Suprapubic skin (tissue), 4 donors: ENCODE data around the gene SOX5. TPM values are rescaled to one million over a fixed set of nuclear protein-coding genes. Genes with fewer than 3 reads are reported as not detected.

Source experiments
- DNase-seq, 2 donors: peaks; one replicate each; pipeline ENCODE4 v3.0.0-alpha.2; 2019; ENCODE audit warnings: low spot score in 2 of 2
- H3K27ac ChIP-seq: fragments of 200-600 bp; sonication (generic); one replicate; pipeline ENCODE4 v1.5.1; 2019
- H3K27me3 ChIP-seq: fragments of 200-600 bp; sonication (generic); one replicate; pipeline ENCODE4 v1.5.1; 2019
- H3K36me3 ChIP-seq: fragments of 200-600 bp; sonication (generic); one replicate; pipeline ENCODE4 v1.5.1; 2019
- H3K4me1 ChIP-seq: fragments of 200-600 bp; sonication (generic); one replicate; pipeline ENCODE4 v1.5.1; 2019
- H3K4me3 ChIP-seq: fragments of 200-600 bp; sonication (generic); one replicate; pipeline ENCODE4 v1.5.1; 2019; ENCODE audit warnings: mild to moderate bottlenecking
- H3K9me3 ChIP-seq: fragments of 200-600 bp; sonication (generic); one replicate; pipeline ENCODE4 v1.5.1; 2019
- EP300 ChIP-seq: sonication (generic); formaldehyde crosslinking; IDR thresholded peaks from one replicate; pipeline ENCODE4 v1.6.1; 2017; ENCODE audit warnings: antibody characterized with exemption
- POLR2A ChIP-seq, 2 donors: fragments of 450-650 bp; IDR thresholded peaks; one replicate each; pipeline ENCODE4 v1.6.1; 2017; ENCODE audit warnings: antibody characterized with exemption in 2 of 2, mild to moderate bottlenecking in 2 of 2, moderate library complexity in 2 of 2
- POLR2AphosphoS5 ChIP-seq, 3 donors: sonication (generic); formaldehyde crosslinking; IDR thresholded peaks; one replicate each; pipeline ENCODE4 v1.6.1; 2017; ENCODE audit warnings: antibody characterized with exemption in 3 of 3
- WGBS: methylation state at CpG from one replicate; pipeline ENCODE4 v1.1.5; 2018; 5-methylcytosine and 5-hydroxymethylcytosine counted together
- total RNA-seq, 4 donors: library from RNA; depleted of rRNA; stranded (reverse); fragments of >200 nt; gene quantifications; one replicate each; pipeline ENCODE4 v1.1.0, GENCODE V29; 2016
- TF ChIP-seq, protein P1 (sequence below), 2 donors: fragments of 200-600 bp in 1 of 2; fragments of 450-650 bp in 1 of 2; sonication (generic) in 1 of 2; IDR thresholded peaks; one replicate each; pipeline ENCODE4 v1.5.1; 2016 to 2019; ENCODE audit warnings: antibody characterized with exemption in 2 of 2, mild to moderate bottlenecking in 1 of 2, moderate library complexity in 1 of 2

The SOX5 gene
- total RNA-seq, 4 donors from 2014 or later = 19.0 to 110 (median 23.2) TPM

GRCh38 chr12:23556661-23557060 lies 392.8 kb downstream of the SOX5 start:
- 90% methylated on average over 5 of the region's 5 CpGs for WGBS
- no peak for DNase-seq
- no peaks in the 10 kb centered on the region for H3K27me3 ChIP-seq
- H3K27ac ChIP-seq = no peak overlapping the region
- no peaks in the 10 kb centered on the region for H3K4me1 ChIP-seq
- no peak for TF ChIP-seq EP300
- TF ChIP-seq, protein P1, sequence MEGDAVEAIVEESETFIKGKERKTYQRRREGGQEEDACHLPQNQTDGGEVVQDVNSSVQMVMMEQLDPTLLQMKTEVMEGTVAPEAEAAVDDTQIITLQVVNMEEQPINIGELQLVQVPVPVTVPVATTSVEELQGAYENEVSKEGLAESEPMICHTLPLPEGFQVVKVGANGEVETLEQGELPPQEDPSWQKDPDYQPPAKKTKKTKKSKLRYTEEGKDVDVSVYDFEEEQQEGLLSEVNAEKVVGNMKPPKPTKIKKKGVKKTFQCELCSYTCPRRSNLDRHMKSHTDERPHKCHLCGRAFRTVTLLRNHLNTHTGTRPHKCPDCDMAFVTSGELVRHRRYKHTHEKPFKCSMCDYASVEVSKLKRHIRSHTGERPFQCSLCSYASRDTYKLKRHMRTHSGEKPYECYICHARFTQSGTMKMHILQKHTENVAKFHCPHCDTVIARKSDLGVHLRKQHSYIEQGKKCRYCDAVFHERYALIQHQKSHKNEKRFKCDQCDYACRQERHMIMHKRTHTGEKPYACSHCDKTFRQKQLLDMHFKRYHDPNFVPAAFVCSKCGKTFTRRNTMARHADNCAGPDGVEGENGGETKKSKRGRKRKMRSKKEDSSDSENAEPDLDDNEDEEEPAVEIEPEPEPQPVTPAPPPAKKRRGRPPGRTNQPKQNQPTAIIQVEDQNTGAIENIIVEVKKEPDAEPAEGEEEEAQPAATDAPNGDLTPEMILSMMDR (IDR thresholded peaks at IDR 0.05) = no peak
- no peak for TF ChIP-seq POLR2AphosphoS5 (IDR thresholded peaks at IDR 0.05)
- TF ChIP-seq POLR2A (IDR thresholded peaks at IDR 0.05) = no peak
- H3K9me3 ChIP-seq = no peaks in the 10 kb centered on the region
- H3K4me3 ChIP-seq = no peak overlapping the region
- H3K36me3 ChIP-seq = no peaks in the 10 kb centered on the region

GRCh38 chr12:23555825-23556207 lies 393.7 kb downstream of the SOX5 start:
- no peak for DNase-seq
- WGBS = 57% methylated on average over 2 of the region's 2 CpGs
- TF ChIP-seq POLR2A (IDR thresholded peaks at IDR 0.05) = no peak
- TF ChIP-seq EP300 = no peak
- TF ChIP-seq, protein P1 (IDR thresholded peaks at IDR 0.05) = no peak
- no peak for TF ChIP-seq POLR2AphosphoS5 (IDR thresholded peaks at IDR 0.05)

DNA sequence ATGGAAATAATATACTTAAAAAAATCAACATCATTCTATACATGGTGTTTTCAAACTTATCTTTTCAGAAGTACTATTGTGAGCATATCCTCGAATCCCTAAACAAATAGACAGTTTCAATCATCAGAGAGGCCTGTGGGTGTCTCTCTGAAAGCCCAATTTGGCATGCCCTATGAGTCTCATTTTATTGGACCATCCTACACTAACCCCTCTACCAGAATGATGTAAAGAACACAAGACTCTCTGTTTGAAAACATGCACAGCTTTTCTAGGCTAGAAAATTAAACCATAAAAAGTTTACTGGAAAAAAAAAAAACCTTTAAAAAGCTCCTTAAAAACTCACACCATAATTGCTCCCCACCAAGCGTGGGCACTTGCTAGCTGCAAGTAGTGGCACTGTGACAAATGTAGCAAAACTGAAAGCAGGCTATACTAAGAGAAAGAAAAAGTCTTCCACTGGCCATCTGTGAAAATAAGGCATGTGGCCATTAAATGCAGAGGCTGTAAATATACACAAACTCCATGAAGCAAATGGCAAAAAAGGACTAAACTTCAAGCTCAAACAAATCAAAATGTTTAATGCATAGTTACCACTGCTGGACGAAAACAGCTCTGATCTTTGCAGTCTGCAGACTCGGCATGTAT lies 394.2 kb downstream of the SOX5 start:
- Histone ChIP-seq H3K27ac (no peak overlapping the region), H3K4me3 (no peak overlapping the region), H3K4me1 (no peaks in the 10 kb centered on the region), H3K27me3 (no peaks in the 10 kb centered on the region), H3K9me3 (no peaks in the 10 kb centered on the region), H3K36me3 (no peaks in the 10 kb centered on the region)
- 79% methylated on average over 4 of the region's 4 CpGs for WGBS
- no peak for DNase-seq
- TF ChIP-seq POLR2A (IDR thresholded peaks at IDR 0.05) (no peak), POLR2AphosphoS5 (IDR thresholded peaks at IDR 0.05) (no peak), EP300 (no peak)
- TF ChIP-seq, protein P1 (IDR thresholded peaks at IDR 0.05) = no peak

More at GRCh38 chr12:23555825-23556207, 393.7 kb downstream of the SOX5 start:
- Histone ChIP-seq H3K27ac (no peak overlapping the region), H3K36me3 (no peaks in the 10 kb centered on the region), H3K4me1 (no peaks in the 10 kb centered on the region), H3K4me3 (no peak overlapping the region), H3K9me3 (no peaks in the 10 kb centered on the region), H3K27me3 (no peaks in the 10 kb centered on the region)

- Histone ChIP-seq H3K4me3 (no peak overlapping the region), H3K36me3 (no peaks in the 10 kb centered on the region), H3K27ac (no peak overlapping the region), H3K4me1 (no peaks in the 10 kb centered on the region), H3K9me3 (no peaks in the 10 kb centered on the region), H3K27me3 (no peaks in the 10 kb centered on the region)
- 80% methylated on average over 1 of the region's 1 CpG for WGBS
- DNase-seq = no peak
- TF ChIP-seq EP300 = no peak
- TF ChIP-seq, protein P1 (IDR thresholded peaks at IDR 0.05) = no peak
- no peak for TF ChIP-seq POLR2A (IDR thresholded peaks at IDR 0.05)
- TF ChIP-seq POLR2AphosphoS5 (IDR thresholded peaks at IDR 0.05) = no peak
These were observed 397.1 kb downstream of the SOX5 start for GRCh38 chr12:23552417-23552816.

- H3K36me3 ChIP-seq = no peaks in the 10 kb centered on the region
- 98% methylated on average over 2 of the region's 2 CpGs for WGBS
- TF ChIP-seq POLR2A (IDR thresholded peaks at IDR 0.05) = no peak
- TF ChIP-seq POLR2AphosphoS5 (IDR thresholded peaks at IDR 0.05) = no peak
- TF ChIP-seq, protein P1 (IDR thresholded peaks at IDR 0.05) = no peak
- TF ChIP-seq EP300 = no peak
These were observed 398.7 kb downstream of the SOX5 start for GRCh38 chr12:23550753-23551152.

More at GRCh38 chr12:23550753-23551152, 398.7 kb downstream of the SOX5 start:
- no peaks in the 10 kb centered on the region for H3K27me3 ChIP-seq
- no peaks in the 10 kb centered on the region for H3K9me3 ChIP-seq
- no peak for DNase-seq
- H3K4me1 ChIP-seq = no peaks in the 10 kb centered on the region
- H3K4me3 ChIP-seq = no peak overlapping the region
- H3K27ac ChIP-seq = no peak overlapping the region
